HG03196 (cell line): ENCODE measurements around the gene UXS1.

Source experiments
- ATAC-seq: cut with Tn5 transposase; IDR thresholded peaks from one replicate; pipeline ENCODE4 v1.9.1; 2021; ENCODE audit not compliant: unreplicated experiment

UXS1 gene

DNA sequence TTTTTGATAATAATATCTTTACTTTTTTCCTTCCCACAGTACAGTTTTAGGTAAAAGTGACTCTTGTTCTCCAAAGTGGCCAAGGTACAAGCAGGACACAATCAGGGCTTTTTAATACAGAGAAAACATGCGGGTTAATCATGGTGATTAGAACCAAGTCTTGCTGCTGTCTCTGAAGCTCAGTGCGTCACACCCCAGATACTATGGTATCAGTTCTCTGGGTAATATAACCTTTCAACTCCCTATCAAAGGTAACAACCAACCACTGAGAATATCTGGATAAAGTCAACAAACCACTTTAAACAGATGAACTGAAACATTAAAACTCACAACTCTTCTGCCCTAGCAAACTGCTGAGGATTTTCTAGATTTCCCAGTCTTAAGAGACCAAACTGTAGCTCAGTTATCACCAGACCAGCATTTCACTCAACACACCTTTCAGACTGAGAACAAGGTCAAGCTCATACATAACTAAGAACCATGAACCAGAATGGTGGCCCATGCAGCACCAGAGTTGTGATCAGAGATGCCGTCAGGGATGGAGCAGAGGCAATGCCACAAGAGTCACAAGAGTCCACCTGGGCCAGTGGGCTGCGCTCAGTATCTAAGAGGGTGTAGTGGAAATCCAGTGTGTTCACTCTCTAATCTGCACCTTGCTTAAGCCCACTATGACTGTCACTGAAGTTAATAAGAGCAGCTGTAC lies 103.0 kb downstream of the UXS1 start:
- no peak for ATAC-seq

GRCh38 chr2:106089611-106090010 lies 104.5 kb downstream of the UXS1 start:
- no peak for ATAC-seq

DNA sequence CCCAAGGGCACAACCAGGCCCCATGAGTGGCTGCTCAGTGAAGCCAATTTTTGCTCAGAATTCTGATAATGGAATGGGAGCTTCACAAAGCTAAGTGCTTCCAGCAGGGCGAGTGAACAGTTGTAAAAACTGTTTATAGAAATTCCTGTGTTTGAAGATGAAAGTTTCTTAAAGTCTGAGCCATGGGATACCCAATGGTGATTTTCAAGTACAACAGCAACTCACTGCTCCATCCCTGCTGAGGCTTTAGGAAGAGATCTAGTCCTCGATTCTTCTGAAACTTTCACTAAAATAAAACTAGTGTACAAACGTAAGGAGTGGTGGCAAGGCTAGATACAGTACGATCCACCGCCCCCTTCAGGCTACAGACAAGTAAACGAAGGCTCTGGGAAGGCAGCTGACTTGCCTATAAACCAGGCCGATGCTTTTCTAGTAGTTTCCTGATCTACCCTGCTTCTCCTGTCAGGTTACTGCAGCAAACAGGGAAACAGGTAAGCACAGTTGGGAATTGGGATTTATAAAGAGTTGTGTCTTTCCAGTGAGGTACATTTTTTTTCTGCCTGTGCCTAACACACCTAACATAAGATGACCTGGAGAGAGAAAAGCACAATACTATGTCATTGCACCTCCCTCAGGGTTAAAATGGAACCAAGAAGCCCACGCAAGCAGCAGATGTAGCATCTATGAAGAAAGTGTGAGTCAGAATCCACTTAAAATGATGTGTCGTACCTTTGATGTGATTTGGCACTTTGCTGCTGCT lies 108.7 kb downstream of the UXS1 start:
- ATAC-seq = no peak

GRCh38 chr2:106080959-106081358 lies 113.1 kb downstream of the UXS1 start:
- no peak for ATAC-seq

- no peak for ATAC-seq
These were observed 116.0 kb downstream of the UXS1 start for GRCh38 chr2:106078096-106078495.

GRCh38 chr2:106076941-106077340 lies 117.2 kb downstream of the UXS1 start:
- ATAC-seq = no peak

- no peak for ATAC-seq
These were observed 119.1 kb downstream of the UXS1 start for GRCh38 chr2:106075048-106075447.

DNA sequence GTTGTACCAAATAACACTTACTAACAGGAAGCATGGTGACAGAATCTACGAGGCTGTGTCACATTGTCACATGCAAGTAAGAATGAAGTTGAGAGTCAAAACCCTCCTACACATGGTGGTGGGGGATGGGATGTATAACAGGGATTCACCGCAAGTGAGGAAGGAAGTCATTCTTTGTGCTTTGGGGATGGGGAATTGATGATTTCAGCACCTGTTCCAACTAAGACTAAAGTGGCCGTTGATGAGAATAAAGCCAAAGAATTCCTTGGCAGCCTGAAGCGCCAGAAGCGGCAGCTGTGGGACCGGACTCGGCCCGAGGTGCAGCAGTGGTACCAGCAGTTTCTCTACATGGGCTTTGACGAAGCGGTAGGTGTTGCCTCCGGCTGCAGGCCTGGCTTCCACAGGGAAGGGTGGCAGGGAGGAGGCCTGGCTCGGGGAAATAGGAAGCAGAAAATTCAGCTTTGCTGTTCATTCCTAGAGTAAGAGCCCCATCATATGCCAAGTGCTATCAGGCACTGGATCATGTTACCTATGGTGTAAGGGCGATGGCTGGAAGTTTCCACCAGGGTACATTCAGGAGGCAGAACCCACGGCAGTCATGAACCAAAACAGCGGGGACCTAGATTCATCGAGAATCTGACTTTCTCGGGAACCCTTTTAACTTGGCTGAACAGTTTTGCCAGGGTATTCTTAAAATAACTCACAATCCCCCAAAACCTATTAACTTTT lies 120.3 kb downstream of the UXS1 start:
- no peak for ATAC-seq

- no peak for ATAC-seq
These were observed 123.9 kb downstream of the UXS1 start for GRCh38 chr2:106070181-106070580.

GRCh38 chr2:106068451-106068850 lies 125.7 kb downstream of the UXS1 start:
- ATAC-seq = no peak

DNA sequence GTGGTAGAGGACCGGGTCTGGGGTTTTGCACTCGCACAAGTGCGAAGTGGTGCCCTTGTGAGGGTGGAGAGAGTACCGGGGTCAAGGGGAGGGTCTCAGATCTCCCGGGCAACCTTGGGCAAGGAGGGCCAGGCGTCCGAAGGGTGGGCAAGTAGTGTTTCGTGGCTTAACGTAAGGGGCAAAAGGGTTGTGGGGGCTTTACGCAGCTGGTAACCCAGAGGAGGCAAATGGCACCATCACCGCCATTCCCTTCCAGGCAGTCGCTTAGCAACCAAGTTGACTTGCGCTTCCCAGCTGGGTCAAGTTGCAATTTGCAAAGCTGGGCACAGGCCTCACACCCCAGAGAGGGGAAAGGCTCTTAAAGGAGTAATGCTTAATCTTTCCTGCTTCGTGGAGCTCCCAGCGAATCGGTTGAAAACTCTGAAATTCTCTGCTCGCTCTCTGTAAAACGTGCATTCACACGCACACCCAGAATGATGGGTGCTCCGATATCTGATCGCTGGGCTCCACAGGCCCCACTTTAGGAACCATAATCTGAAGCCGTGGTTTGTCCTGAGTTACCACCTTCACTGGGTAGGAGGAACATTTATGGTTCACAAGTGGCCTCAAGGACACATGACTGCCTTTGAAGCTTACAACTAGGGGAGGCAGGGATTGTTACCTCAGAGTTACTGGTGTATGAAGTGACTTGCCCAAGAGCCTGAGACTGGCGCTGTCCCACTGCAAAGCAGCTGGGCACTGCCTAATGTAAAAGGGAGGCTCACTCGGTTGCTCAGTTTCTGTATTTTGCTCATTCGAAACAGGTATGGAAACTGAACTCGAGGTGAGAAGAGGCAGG lies 127.9 kb downstream of the UXS1 start:
- no peak for ATAC-seq

- ATAC-seq = no peak
These were observed 128.7 kb downstream of the UXS1 start for GRCh38 chr2:106065268-106065982.

DNA sequence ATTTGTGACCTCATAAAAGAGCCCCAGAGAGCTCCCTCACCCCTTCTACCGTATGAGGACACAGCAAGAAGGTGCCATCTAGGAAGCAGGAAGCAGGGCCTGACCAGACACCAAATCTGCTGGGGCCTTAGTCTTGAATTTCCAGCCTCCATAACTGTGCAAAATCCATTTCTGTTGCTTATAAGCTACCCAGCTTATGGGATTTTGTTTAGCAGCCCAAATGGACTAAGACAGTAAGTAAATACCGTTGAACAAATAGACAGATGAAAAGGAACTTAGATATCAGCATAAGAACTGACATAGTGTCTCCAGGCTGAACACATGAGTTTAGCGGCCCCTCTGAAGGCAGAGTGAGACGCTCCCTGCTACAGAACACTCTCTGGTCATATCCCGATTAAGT lies 130.9 kb downstream of the UXS1 start:
- ATAC-seq = no peak

- no peak for ATAC-seq
These were observed 131.5 kb downstream of the UXS1 start for GRCh38 chr2:106062627-106063026.

DNA sequence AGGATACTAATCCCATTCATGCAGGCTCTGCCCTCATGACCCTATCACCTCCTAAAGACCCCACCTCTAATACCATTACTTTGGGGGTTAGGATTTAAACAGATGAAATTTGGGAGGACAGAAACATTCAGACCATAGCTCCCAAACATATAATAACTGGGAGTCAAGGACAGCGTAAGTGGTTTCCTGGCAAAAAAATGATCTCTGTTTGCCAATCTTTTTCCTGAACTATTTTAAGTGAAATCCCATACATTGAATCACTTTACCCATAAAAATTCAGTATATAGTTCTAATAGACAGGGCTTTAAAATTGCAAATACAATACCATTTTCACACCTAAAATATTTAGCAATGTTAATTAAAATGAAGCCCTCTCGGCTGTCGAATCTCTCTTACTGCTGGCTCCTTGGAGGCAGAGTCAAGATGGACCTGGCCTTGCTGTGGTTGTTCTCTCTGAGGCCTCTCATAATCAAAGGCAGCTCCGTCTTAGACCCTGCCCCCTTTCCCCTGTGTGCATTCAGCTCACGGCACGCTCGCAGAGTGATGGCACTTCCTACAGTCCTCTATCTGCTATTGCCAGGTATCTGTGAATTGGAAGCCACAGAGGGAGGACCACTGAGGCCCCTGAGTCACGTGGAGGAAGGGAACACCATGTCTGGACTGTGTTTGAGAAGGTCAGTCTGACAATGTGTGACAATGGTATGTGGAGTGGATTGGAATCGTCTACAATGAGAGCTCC lies 132.3 kb downstream of the UXS1 start:
- ATAC-seq = no peak

DNA sequence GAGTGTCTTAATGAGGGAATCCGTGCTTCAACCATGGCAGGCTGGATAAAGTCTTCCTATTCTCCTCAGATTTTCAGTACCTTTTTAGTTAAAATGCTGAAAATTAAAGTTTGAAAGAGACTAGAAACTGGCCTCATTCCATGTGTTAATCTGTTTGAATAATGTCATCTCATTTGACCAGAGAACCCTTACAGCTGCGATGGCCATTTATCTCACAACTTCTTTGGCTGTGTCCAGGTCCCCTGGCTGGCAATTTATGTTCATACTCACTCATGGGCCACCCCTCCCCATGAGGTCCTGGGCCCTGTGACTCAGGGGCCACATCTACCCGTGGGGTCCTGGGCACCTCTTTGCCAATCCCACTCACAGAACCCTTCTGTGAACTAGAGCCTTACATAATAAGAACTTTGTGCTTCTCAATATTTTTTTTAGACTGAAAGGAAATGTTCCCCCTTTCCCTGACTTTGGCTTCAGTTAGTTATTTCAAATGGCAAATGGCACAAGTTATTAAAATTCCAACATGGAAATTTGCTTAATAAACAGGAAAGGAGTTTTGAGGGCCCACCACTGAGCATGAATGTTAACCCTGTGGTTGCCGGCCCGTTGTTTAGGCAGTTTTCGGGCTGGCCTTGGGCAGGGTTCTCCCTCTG lies 134.6 kb downstream of the UXS1 start:
- ATAC-seq = no peak

DNA sequence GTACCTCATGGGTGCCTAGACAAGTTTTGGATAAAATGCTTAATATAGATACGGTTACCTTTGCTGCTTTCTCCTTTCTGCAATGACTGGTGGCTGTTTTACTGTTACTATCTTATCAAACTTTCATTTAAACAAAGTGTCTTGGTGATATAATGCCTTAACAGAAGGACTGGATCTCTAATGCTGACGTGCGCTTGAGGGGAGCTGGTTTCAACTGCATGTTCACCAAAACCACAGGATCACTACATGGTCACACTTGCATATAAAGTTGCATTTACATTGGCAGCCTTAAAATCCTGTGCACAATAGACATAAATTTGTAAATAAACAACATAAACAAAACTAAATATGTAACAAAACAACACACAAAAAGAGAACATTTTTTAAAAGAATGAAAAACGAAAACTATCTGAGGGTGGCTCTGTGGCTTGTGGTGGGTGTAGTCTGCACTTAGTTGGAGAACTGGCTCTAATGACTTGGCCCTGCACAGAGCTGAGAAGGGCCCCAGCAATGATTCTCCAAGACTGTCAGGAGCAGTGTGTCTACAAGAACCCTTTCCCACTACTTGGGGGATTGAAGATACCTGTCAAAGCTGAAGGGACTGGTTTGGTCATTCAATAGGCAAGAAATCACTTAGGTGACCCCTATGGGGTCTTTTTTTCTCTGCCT lies 135.5 kb downstream of the UXS1 start:
- no peak for ATAC-seq

GRCh38 chr2:106057206-106057605 lies 136.9 kb downstream of the UXS1 start:
- ATAC-seq = no peak
